HEK293T (cell line): ENCODE results near the gene S100A12.

Experiments used
- ARNT ChIP-seq: fragments of 450-650 bp; IDR thresholded peaks from 2 replicates; pipeline ENCODE4 v1.6.1; 2017; ENCODE audit warnings: mild to moderate bottlenecking
- PKNOX1 ChIP-seq: fragments of 450-650 bp; IDR thresholded peaks from 2 replicates; pipeline ENCODE4 v1.6.1; 2016

GRCh38 chr1:153402226-153402625 lies 26.8 kb upstream of the S100A12 start:
- TF ChIP-seq ARNT, result no peak
- no peak for TF ChIP-seq PKNOX1
